Measurements from ENCODE around the gene DUSP22. TPM values are rescaled to one million over a fixed set of nuclear protein-coding genes. Genes with fewer than 3 reads are reported as not detected.

Gene DUSP22
- total RNA-seq, 1 experiment from 2014 or later = 16.0 TPM

DNA sequence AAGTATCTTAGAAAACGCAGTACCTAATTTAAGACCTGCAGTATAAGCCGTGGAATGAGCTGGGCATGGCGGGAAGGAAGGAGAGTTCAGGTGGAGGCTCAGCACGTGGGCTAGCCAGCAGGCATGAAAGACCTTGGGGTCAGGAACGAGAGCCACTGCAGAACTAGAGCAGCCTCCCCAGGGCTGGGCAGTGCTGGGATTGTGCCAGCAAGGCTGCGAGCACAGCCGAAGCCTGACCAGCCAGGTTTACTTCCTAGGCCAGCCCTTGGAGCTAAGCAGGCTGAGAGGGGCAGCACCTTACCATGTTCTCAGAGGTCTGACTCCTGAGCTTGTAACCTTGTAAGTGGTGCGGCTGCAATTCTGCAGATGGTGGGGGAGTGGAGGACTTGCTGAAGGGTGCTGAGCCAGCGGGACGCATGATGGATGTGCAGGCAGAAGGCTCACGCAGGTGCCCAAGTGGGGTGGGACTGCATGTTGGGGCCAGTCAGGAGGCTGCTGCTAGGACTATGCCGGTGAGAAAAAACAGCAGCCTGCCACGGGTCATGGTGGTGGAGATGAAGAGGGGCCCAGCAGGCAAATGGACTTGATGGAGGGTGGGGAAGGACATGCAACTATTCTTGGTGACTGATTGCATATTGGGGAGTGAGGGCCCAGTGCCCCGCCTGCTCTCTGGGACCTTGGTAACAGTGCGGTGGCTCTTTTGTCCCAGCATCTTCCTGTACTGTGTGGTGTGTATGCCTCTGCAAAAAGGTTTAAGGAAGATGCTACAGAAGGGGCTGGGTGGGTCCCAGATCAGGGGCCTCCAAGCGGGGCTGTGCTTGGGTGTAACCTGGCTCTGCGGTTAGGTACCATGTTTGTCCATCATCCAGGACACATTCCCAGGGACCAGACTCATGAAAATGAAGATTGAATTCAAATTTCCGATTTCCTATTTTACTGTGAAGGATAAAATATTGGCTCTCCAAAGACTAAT lies 61.6 kb downstream of the DUSP22 start:
- no TSS peak for BruUV-seq (replicated peaks)
- intact Hi-C loops (cut with micrococcal nuclease; ENCODE audit: unreplicated experiment) = no loop called here
- ChIA-PET CTCF (no interaction called here), POLR2A (ENCODE audit: low non-redundant PET) (no interaction called here)
- no peaks in the 10 kb centered on the region for H3K27me3 ChIP-seq (replicated peaks; ENCODE audit: insufficient read depth, low read depth, low read length, poor library complexity)
- no peak overlapping the region for H3K27ac ChIP-seq (ENCODE audit: low read depth, low read length, poor library complexity, severe bottlenecking)
- peaks cover 9% of the 10 kb centered on the region for H3K9me3 ChIP-seq (ENCODE audit: low read depth, low read length, poor library complexity, severe bottlenecking)
- H3K4me3 ChIP-seq (ENCODE audit: low read depth, low read length, poor library complexity, severe bottlenecking) = no peak overlapping the region
- H3K4me1 ChIP-seq (ENCODE audit: insufficient read depth, low read length, poor library complexity, severe bottlenecking) = no peaks in the 10 kb centered on the region
- H3K36me3 ChIP-seq (ENCODE audit: insufficient read depth, low read length, poor library complexity, severe bottlenecking) = no peaks in the 10 kb centered on the region
- TF ChIP-seq, protein P1, sequence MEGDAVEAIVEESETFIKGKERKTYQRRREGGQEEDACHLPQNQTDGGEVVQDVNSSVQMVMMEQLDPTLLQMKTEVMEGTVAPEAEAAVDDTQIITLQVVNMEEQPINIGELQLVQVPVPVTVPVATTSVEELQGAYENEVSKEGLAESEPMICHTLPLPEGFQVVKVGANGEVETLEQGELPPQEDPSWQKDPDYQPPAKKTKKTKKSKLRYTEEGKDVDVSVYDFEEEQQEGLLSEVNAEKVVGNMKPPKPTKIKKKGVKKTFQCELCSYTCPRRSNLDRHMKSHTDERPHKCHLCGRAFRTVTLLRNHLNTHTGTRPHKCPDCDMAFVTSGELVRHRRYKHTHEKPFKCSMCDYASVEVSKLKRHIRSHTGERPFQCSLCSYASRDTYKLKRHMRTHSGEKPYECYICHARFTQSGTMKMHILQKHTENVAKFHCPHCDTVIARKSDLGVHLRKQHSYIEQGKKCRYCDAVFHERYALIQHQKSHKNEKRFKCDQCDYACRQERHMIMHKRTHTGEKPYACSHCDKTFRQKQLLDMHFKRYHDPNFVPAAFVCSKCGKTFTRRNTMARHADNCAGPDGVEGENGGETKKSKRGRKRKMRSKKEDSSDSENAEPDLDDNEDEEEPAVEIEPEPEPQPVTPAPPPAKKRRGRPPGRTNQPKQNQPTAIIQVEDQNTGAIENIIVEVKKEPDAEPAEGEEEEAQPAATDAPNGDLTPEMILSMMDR (conservative IDR thresholded peaks at IDR 0.05; ENCODE audit: low read depth, low read length) = no peak
- no peak for TF ChIP-seq EZH2 (IDR thresholded peaks at IDR 0.05; ENCODE audit: borderline replicate concordance, low read depth, low read length, poor library complexity, severe bottlenecking)
- DNase-seq (ENCODE audit: low spot score) = no peak

DNA sequence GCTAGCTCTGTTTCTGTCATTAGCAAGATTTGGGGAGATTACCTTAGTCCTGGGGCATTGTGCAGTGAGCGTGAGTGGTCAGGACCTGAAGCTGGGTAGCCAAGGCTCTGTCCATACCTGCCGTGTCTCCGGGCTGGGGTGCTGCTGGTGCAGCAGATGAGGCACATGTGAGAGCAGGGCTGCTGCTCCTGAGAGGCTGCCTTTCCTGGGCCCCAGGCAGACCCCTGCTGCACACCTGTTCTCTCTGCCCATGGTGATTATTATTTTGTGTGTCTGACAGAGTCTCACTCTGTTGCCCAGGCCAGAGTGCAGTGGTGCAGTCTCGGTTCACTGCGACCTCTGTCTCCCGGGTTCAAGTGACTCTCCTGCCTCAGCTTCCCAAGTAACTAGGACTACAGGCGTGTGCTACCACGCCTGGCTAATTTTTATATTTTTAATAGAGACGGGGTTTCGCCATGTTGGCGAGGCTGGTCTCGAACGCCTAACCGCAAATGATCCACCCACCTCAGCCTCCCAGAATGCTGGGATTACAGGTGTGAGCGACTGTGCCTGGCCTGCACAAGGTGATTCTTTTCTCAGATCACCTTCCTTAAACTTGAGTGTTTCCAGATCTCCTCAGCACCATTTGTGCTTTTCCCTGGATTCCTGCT lies 62.5 kb downstream of the DUSP22 start:
- intact Hi-C loops (cut with micrococcal nuclease; ENCODE audit: unreplicated experiment) = no loop called here
- POLR2A ChIA-PET (ENCODE audit: low non-redundant PET) = no interaction called here
- Histone ChIP-seq H3K4me3 (ENCODE audit: low read depth, low read length, poor library complexity, severe bottlenecking) (no peak overlapping the region), H3K27ac (ENCODE audit: low read depth, low read length, poor library complexity, severe bottlenecking) (no peak overlapping the region), H3K27me3 (replicated peaks; ENCODE audit: insufficient read depth, low read depth, low read length, poor library complexity) (no peaks in the 10 kb centered on the region), H3K4me1 (ENCODE audit: insufficient read depth, low read length, poor library complexity, severe bottlenecking) (no peaks in the 10 kb centered on the region), H3K9me3 (ENCODE audit: low read depth, low read length, poor library complexity, severe bottlenecking) (peaks cover 9% of the 10 kb centered on the region), H3K36me3 (ENCODE audit: insufficient read depth, low read length, poor library complexity, severe bottlenecking) (no peaks in the 10 kb centered on the region)
- no peak for DNase-seq (ENCODE audit: low spot score)
- no TSS peak for BruUV-seq (replicated peaks)
- CTCF ChIA-PET = no interaction called here
- TF ChIP-seq EZH2 (IDR thresholded peaks at IDR 0.05; ENCODE audit: borderline replicate concordance, low read depth, low read length, poor library complexity, severe bottlenecking) = no peak
- TF ChIP-seq, protein P1 (conservative IDR thresholded peaks at IDR 0.05; ENCODE audit: low read depth, low read length) = no peak

DNA sequence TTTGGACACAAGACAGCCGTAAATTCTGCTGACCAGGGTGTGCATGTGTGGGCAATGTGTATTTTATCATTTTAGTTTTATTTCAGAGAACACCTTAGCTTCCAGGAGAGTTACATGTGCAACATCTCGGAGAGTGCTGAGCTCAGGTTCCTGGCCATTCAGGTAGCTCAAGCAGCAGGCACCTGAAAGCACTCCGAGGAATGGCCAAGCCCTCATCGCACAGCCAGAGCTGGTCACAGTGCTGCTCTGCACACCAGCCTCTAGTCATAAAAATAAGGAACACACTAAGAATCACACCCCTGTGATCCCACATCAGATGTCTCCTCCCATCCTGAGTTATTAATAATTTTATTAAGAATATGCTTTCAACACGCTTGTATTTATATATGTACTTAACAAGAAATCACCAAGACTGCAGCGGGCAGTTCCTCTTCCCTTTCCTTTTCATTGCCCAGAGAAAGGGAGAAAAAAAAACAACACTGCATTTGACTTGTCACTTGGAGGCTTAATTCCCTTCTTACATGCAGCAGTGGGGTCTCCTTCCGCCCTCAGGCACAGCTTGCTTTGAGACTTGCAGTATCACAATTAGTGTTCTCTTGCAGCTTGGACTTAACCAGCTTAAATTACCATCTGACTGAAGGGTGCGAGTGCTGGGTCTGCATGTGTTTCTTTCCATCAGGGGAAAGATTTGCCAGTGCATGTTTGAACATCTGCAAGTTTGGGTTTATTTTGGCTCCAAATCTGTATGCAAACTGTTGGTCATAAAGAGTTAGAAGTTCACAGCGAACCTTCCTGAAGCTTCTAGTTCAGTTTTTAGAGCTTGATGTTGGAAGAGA lies 63.3 kb downstream of the DUSP22 start:
- DNase-seq (ENCODE audit: low spot score) = no peak
- Histone ChIP-seq H3K27me3 (replicated peaks; ENCODE audit: insufficient read depth, low read depth, low read length, poor library complexity) (no peaks in the 10 kb centered on the region), H3K4me1 (ENCODE audit: insufficient read depth, low read length, poor library complexity, severe bottlenecking) (no peaks in the 10 kb centered on the region), H3K27ac (ENCODE audit: low read depth, low read length, poor library complexity, severe bottlenecking) (no peak overlapping the region), H3K36me3 (ENCODE audit: insufficient read depth, low read length, poor library complexity, severe bottlenecking) (no peaks in the 10 kb centered on the region), H3K4me3 (ENCODE audit: low read depth, low read length, poor library complexity, severe bottlenecking) (no peak overlapping the region), H3K9me3 (ENCODE audit: low read depth, low read length, poor library complexity, severe bottlenecking) (peaks cover 9% of the 10 kb centered on the region)
- CTCF ChIA-PET = no interaction called here
- no TSS peak for BruUV-seq (replicated peaks)
- POLR2A ChIA-PET (ENCODE audit: low non-redundant PET) = no interaction called here
- intact Hi-C loops (cut with micrococcal nuclease; ENCODE audit: unreplicated experiment) = no loop called here
- TF ChIP-seq, protein P1 (conservative IDR thresholded peaks at IDR 0.05; ENCODE audit: low read depth, low read length) = no peak
- TF ChIP-seq EZH2 (IDR thresholded peaks at IDR 0.05; ENCODE audit: borderline replicate concordance, low read depth, low read length, poor library complexity, severe bottlenecking) = no peak
